A549 (cell line): ENCODE data around the gene SLC22A13. TPM values are rescaled to one million over a fixed set of nuclear protein-coding genes. Genes with fewer than 3 reads are reported as not detected.

ENCODE experiments used
- ATAC-seq, 2 experiments: fragments of 200-7000 bp in 1 of 2; fragments of >200 bp in 1 of 2; cut with Nextera tagmentation in 1 of 2; cut with Tn5 transposase in 1 of 2; 3 replicates each; pipeline versions ENCODE4 v1.8.0 to v1.9.1; 2018 to 2020; ENCODE audit warnings: mild to moderate bottlenecking in 1 of 2, moderate library complexity in 1 of 2
- CTCF ChIA-PET: fragments of 300-600 bp; sonication (Branson Sonifier 250); formaldehyde crosslinking; extraction: SDS; loops from one replicate; lab custom pipeline; 2021; ENCODE audit warnings: antibody characterized with exemption, inconsistent platforms; lab: Yijun Ruan, JAX
- POLR2A ChIA-PET: fragments of 350-600 bp; formaldehyde crosslinking; extraction: SDS; loops from one replicate; lab custom pipeline; 2021; ENCODE audit warnings: antibody characterized with exemption, inconsistent platforms; lab: Yijun Ruan, JAX
- DNase-seq, 2 experiments: peaks; one replicate each; pipeline versions ENCODE4 v3.0.0 to v3.0.0-alpha.2; 2011 to 2016; ENCODE audit warnings: low read depth in 1 of 2, low spot score in 1 of 2
- FAIRE-seq: peaks from 2 replicates; lab custom pipeline; 2011; peaks lifted over from hg19 to GRCh38; lab: Jason Lieb, UNC
- H3K27ac ChIP-seq, 2 experiments: fragments of >200 bp; sonication (Bioruptor Twin); formaldehyde crosslinking; 3 replicates each; pipeline ENCODE4 v1.5.1; 2016 to 2017
- H3K4me1 ChIP-seq: fragments of >200 bp; sonication (Bioruptor Twin); formaldehyde crosslinking; 3 replicates; pipeline ENCODE4 v1.6.1; 2016
- H3K4me2 ChIP-seq: fragments of >200 bp; sonication (Bioruptor Twin); formaldehyde crosslinking; 3 replicates; pipeline ENCODE4 v1.6.1; 2016
- H3K4me3 ChIP-seq: fragments of >200 bp; sonication (Bioruptor Twin); formaldehyde crosslinking; 3 replicates; pipeline ENCODE4 v1.5.1; 2016
- H3K9me3 ChIP-seq: fragments of >200 bp; sonication (Bioruptor Twin); formaldehyde crosslinking; 3 replicates; pipeline ENCODE4 v1.6.1; 2016
- BCL3 ChIP-seq: fragments of >200 bp; sonication (Bioruptor Twin); formaldehyde crosslinking; IDR thresholded peaks from 3 replicates; pipeline ENCODE4 v1.6.1; 2016
- BHLHE40 ChIP-seq: IDR thresholded peaks from 2 replicates; pipeline ENCODE4 v1.6.1; 2012; ENCODE audit warnings: low read depth, low read length, inconsistent platforms
- CBX2 ChIP-seq: fragments of 200-600 bp; sonication (generic); IDR thresholded peaks from 2 replicates; pipeline ENCODE4 v1.6.1; 2016; ENCODE audit warnings: low read depth, mild to moderate bottlenecking, borderline replicate concordance
- CBX8 ChIP-seq: fragments of 200-600 bp; sonication (generic); IDR thresholded peaks from 2 replicates; pipeline ENCODE4 v1.6.1; 2016
- CEBPB ChIP-seq, 2 experiments: fragments of >200 bp in 1 of 2; sonication (Bioruptor Twin) in 1 of 2; formaldehyde crosslinking in 1 of 2; IDR thresholded peaks; 2 replicates each; pipeline ENCODE4 v1.6.1; 2012 to 2016
- E2F6 ChIP-seq: IDR thresholded peaks from 2 replicates; pipeline ENCODE4 v1.6.1; 2012; ENCODE audit warnings: low read depth, borderline replicate concordance
- EHF ChIP-seq: fragments of 250-450 bp; sonication (Bioruptor Pico); IDR thresholded peaks from 2 replicates; pipeline ENCODE4 v1.5.0; 2020; ENCODE audit warnings: mild to moderate bottlenecking
- EHMT2 ChIP-seq: fragments of 200-600 bp; sonication (generic); IDR thresholded peaks from 2 replicates; pipeline ENCODE4 v1.6.1; 2016; ENCODE audit warnings: antibody characterized with exemption, low read depth, mild to moderate bottlenecking, moderate library complexity
- EP300 ChIP-seq, 2 experiments: fragments of >200 bp; sonication (Bioruptor Twin); formaldehyde crosslinking; IDR thresholded peaks; 2 replicates in 1 of 2; 3 replicates in 1 of 2; pipeline ENCODE4 v1.6.1; 2016 to 2017
- ESRRA ChIP-seq: fragments of 150-350 bp; IDR thresholded peaks from 2 replicates; pipeline ENCODE4 v1.6.1; 2014; ENCODE audit warnings: mild to moderate bottlenecking, low read length, borderline replicate concordance
- GATA3 ChIP-seq: IDR thresholded peaks from 2 replicates; pipeline ENCODE4 v1.6.1; 2012; ENCODE audit warnings: borderline replicate concordance
- HES2 ChIP-seq: fragments of >200 bp; sonication (Bioruptor Twin); formaldehyde crosslinking; IDR thresholded peaks from 2 replicates; pipeline ENCODE4 v1.6.1; 2016
- HEYL ChIP-seq: fragments of 250-450 bp; sonication (Bioruptor Pico); IDR thresholded peaks from 2 replicates; pipeline ENCODE4 v1.8.0; 2021; ENCODE audit warnings: mild to moderate bottlenecking, moderate library complexity
- HOXB13 ChIP-seq: fragments of 250-450 bp; sonication (Bioruptor Pico); IDR thresholded peaks from 2 replicates; pipeline ENCODE4 v1.5.0; 2020; ENCODE audit warnings: low read depth, mild to moderate bottlenecking, moderate library complexity
- JUN ChIP-seq, 2 experiments: fragments of >200 bp; sonication (Bioruptor Twin); formaldehyde crosslinking; IDR thresholded peaks; 2 replicates in 1 of 2; 3 replicates in 1 of 2; pipeline ENCODE4 v1.6.1; 2016 to 2017
- KDM1A ChIP-seq: fragments of 200-600 bp; sonication (generic); IDR thresholded peaks from 2 replicates; pipeline ENCODE4 v1.6.1; 2016; ENCODE audit warnings: low read depth, mild to moderate bottlenecking
- MAFK ChIP-seq: fragments of 450-650 bp; IDR thresholded peaks from 2 replicates; pipeline ENCODE4 v1.6.1; 2014; ENCODE audit not compliant: partially characterized antibody
- MAZ ChIP-seq: fragments of 150-350 bp; IDR thresholded peaks from 2 replicates; pipeline ENCODE4 v1.6.1; 2014; ENCODE audit warnings: antibody characterized with exemption, low read depth, low read length, borderline replicate concordance
- MYC ChIP-seq: IDR thresholded peaks from 2 replicates; pipeline ENCODE4 v1.6.1; 2012; ENCODE audit warnings: mild to moderate bottlenecking, inconsistent platforms, low read length, improper control_type of control experiment, borderline replicate concordance
- NFE2L2 ChIP-seq: fragments of 150-350 bp; conservative IDR thresholded peaks from 2 replicates; pipeline ENCODE4 v1.6.1; 2014; ENCODE audit warnings: low read length
- PBX3 ChIP-seq: IDR thresholded peaks from 2 replicates; pipeline ENCODE4 v1.6.1; 2012
- PHF8 ChIP-seq: fragments of 200-600 bp; sonication (generic); IDR thresholded peaks from 2 replicates; pipeline ENCODE4 v1.6.1; 2016; ENCODE audit warnings: low read depth, mild to moderate bottlenecking, antibody characterized with exemption, moderate library complexity, borderline replicate concordance
- POLR2A ChIP-seq: IDR thresholded peaks from 2 replicates; pipeline ENCODE4 v1.6.1; 2012; ENCODE audit warnings: mild to moderate bottlenecking, low read length
- POLR2AphosphoS2 ChIP-seq: conservative IDR thresholded peaks from 2 replicates; pipeline ENCODE4 v1.6.1; 2012; ENCODE audit warnings: low read length, improper control_type of control experiment, inconsistent platforms
- RAD21 ChIP-seq, 2 experiments: fragments of >200 bp in 1 of 2; sonication (Bioruptor Twin) in 1 of 2; formaldehyde crosslinking in 1 of 2; IDR thresholded peaks in 1 of 2; conservative IDR thresholded peaks in 1 of 2; 2 replicates in 1 of 2; 3 replicates in 1 of 2; pipeline ENCODE4 v1.6.1; 2012 to 2018; ENCODE audit warnings: inconsistent platforms in 1 of 2
- RARB ChIP-seq: fragments of 250-450 bp; sonication (Bioruptor Pico); IDR thresholded peaks from 2 replicates; pipeline ENCODE4 v1.8.0; 2021; ENCODE audit warnings: mild to moderate bottlenecking, moderate library complexity
- RCOR1 ChIP-seq: fragments of 150-350 bp; IDR thresholded peaks from 2 replicates; pipeline ENCODE4 v1.6.1; 2014; ENCODE audit warnings: antibody characterized with exemption, low read length, low read depth
- RFX5 ChIP-seq: fragments of 450-650 bp; IDR thresholded peaks from 2 replicates; pipeline ENCODE4 v1.7.1; 2014; ENCODE audit warnings: antibody characterized with exemption, mild to moderate bottlenecking, moderate library complexity
- SMC3 ChIP-seq: fragments of >200 bp; sonication (Bioruptor Twin); formaldehyde crosslinking; IDR thresholded peaks from 3 replicates; pipeline ENCODE4 v1.6.1; 2018; ENCODE audit warnings: inconsistent platforms
- SREBF2 ChIP-seq: fragments of 450-650 bp; IDR thresholded peaks from 2 replicates; pipeline ENCODE4 v1.6.1; 2014; ENCODE audit warnings: mild to moderate bottlenecking, moderate library complexity
- TFCP2L1 ChIP-seq: fragments of 250-450 bp; sonication (Bioruptor Pico); IDR thresholded peaks from 2 replicates; pipeline ENCODE4 v1.5.0; 2021; ENCODE audit warnings: mild to moderate bottlenecking
- TP53 ChIP-seq: fragments of 250-450 bp; sonication (Bioruptor Pico); IDR thresholded peaks from 2 replicates; pipeline ENCODE4 v1.5.0; 2021; ENCODE audit warnings: mild to moderate bottlenecking, moderate library complexity
- ZFP36 ChIP-seq: fragments of 450-650 bp; IDR thresholded peaks from 2 replicates; pipeline ENCODE4 v1.6.1; 2014; ENCODE audit warnings: borderline replicate concordance; ENCODE audit not compliant: partially characterized antibody
- ZNF302 ChIP-seq: fragments of 250-450 bp; sonication (Bioruptor Pico); IDR thresholded peaks from 2 replicates; pipeline ENCODE4 v1.9.0; 2021; ENCODE audit warnings: inconsistent platforms, mild to moderate bottlenecking, moderate library complexity
- WGBS: methylation state at CpG from one replicate; pipeline ENCODE4 v1.1.6; 2017; ENCODE audit errors: missing lambda C conversion rate; 5-methylcytosine and 5-hydroxymethylcytosine counted together
- polyA plus RNA-seq, 4 experiments: library from polyadenylated mRNA; depleted of rRNA in 3 of 4; stranded (reverse); fragments of >200 nt; fragmentation: RNase III in 1 of 4; extraction: RNeasy Plus Mini Kit Qiagen cat#74134 plus additional on column Dnase treatment in 1 of 4; gene quantifications; 2 replicates in 3 of 4; 3 replicates in 1 of 4; pipeline ENCODE4 v1.2.3, GENCODE V29; 2011 to 2017

SLC22A13 gene
- polyA plus RNA-seq, 2 of the 4 experiments (the other 2 are of a cell fraction), result 0.13 to 0.21 TPM

GRCh38 chr3:38311941-38312340 is 46.3 kb downstream of the SLC22A13 start:
- Histone ChIP-seq H3K9me3 (no peaks in the 10 kb centered on the region), H3K4me3 (no peak overlapping the region), H3K4me2 (no peak overlapping the region), H3K4me1 (no peaks in the 10 kb centered on the region), H3K27ac (no peak overlapping the region)
- FAIRE-seq (no peak), ATAC-seq (no peak), DNase-seq (no peak)
- TF ChIP-seq E2F6, result no peak
- TF ChIP-seq HOXB13 (CRISPR knock-in tag), result no peak
- no peak for TF ChIP-seq BHLHE40
- no peak for TF ChIP-seq POLR2AphosphoS2
- TF ChIP-seq CBX8, result no peak
- no peak for TF ChIP-seq SMC3
- no peak for TF ChIP-seq KDM1A
- no peak for TF ChIP-seq MAZ
- no peak for TF ChIP-seq MYC
- no peak for TF ChIP-seq EP300 (IDR thresholded peaks at IDR 0.05)
- TF ChIP-seq HEYL (CRISPR knock-in tag), result no peak
- no peak for TF ChIP-seq EHF (CRISPR knock-in tag)
- TF ChIP-seq ESRRA, result no peak
- TF ChIP-seq ZNF302 (CRISPR knock-in tag), result no peak
- no peak for TF ChIP-seq SREBF2
- ChIA-PET POLR2A (no interaction called here), CTCF (interaction anchor here (0.9 kb wide), 1 partner anchor 14 kb away, joined by 3 read pairs; no protein-coding TSS in a partner anchor)
- 6% methylated on average over 2 of the region's 2 CpGs for WGBS

GRCh38 chr3:38312356-38312755 is 46.7 kb downstream of the SLC22A13 start:
- DNase-seq (no peak), ATAC-seq (no peak), FAIRE-seq (no peak)
- CTCF ChIA-PET, result no interaction called here
- H3K4me3 ChIP-seq, result no peak overlapping the region
- H3K4me1 ChIP-seq, result no peaks in the 10 kb centered on the region
- no peak overlapping the region for H3K4me2 ChIP-seq
- POLR2A ChIA-PET, result no interaction called here
- no peak overlapping the region for H3K27ac ChIP-seq
- H3K9me3 ChIP-seq, result no peaks in the 10 kb centered on the region
- 47% methylated on average over 3 of the region's 3 CpGs for WGBS
- TF ChIP-seq ZNF302 (CRISPR knock-in tag), result no peak
- TF ChIP-seq GATA3, result no peak
- TF ChIP-seq MAFK, result no peak
- no peak for TF ChIP-seq SMC3
- TF ChIP-seq BCL3, result no peak
- no peak for TF ChIP-seq JUN (IDR thresholded peaks at IDR 0.05)
- TF ChIP-seq CBX2, result no peak
- no peak for TF ChIP-seq EP300 (IDR thresholded peaks at IDR 0.05)
- TF ChIP-seq ZFP36, result no peak
- no peak for TF ChIP-seq EHMT2
- no peak for TF ChIP-seq RARB
- no peak for TF ChIP-seq CBX8
- TF ChIP-seq POLR2A, result no peak
- no peak for TF ChIP-seq RAD21 (conservative IDR thresholded peaks at IDR 0.05 in 1 of 2, IDR thresholded peaks at IDR 0.05 in 1 of 2)
- no peak for TF ChIP-seq EHF (CRISPR knock-in tag)
- TF ChIP-seq PHF8, result no peak
- no peak for TF ChIP-seq TFCP2L1 (CRISPR knock-in tag)

GRCh38 chr3:38313263-38313662 is 47.7 kb downstream of the SLC22A13 start:
- no peak for DNase-seq
- POLR2A ChIA-PET, result no interaction called here
- Histone ChIP-seq H3K4me2 (no peak overlapping the region), H3K4me3 (no peak overlapping the region), H3K27ac (no peak overlapping the region)
- TF ChIP-seq KDM1A, result no peak
- TF ChIP-seq TP53 (CRISPR knock-in tag), result no peak
- TF ChIP-seq PBX3, result no peak
- no peak for TF ChIP-seq JUN (IDR thresholded peaks at IDR 0.05)
- no peak for TF ChIP-seq PHF8
- TF ChIP-seq ZFP36, result no peak
- no peak for TF ChIP-seq CBX2
- no peak for TF ChIP-seq RFX5
- no peak for TF ChIP-seq ESRRA
- TF ChIP-seq CEBPB (IDR thresholded peaks at IDR 0.05), result no peak
- no peak for TF ChIP-seq NFE2L2
- TF ChIP-seq SREBF2, result no peak
- TF ChIP-seq RCOR1, result no peak
- TF ChIP-seq GATA3, result no peak
- no peak for TF ChIP-seq RARB
- TF ChIP-seq HES2, result no peak
- no peak for TF ChIP-seq BCL3
- TF ChIP-seq, all 56 proteins: peak for 0
- no peak; a peak in 1 of 6 replicates for ATAC-seq
- H3K4me1 ChIP-seq, result no peaks in the 10 kb centered on the region
- CTCF ChIA-PET, result no interaction called here
- FAIRE-seq, result no peak
- H3K9me3 ChIP-seq, result no peaks in the 10 kb centered on the region
- WGBS, result 69% methylated on average over 5 of the region's 5 CpGs
